GM18873 (cell line): ENCODE measurements around the gene MAP4K1.

Experiments used
- ATAC-seq: cut with Tn5 transposase; IDR thresholded peaks from one replicate; pipeline ENCODE4 v1.9.1; 2021; ENCODE audit warnings: mild to moderate bottlenecking, moderate library complexity, moderate number of reproducible peaks; ENCODE audit not compliant: unreplicated experiment, low FRiP score

Gene MAP4K1

DNA sequence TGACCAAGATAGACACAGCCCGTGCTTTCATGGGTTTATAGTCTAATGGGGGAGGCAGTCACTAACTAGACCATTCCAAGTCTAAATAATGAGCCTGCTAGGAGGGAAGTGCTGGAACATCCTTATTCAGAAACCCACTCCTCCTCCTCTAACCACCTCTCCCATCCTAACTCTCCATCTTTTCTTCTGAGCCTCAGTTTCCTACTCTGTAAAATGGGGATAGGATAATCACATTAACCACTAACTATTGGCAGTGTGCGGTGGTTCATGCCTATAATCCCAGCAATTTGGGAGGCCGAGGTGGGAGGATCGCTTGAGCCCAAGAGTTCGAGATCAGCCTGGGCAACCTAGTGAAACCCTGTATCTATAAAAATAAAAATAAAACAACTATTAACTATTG, 68.7 kb downstream of the MAP4K1 start:
- no peak for ATAC-seq

DNA sequence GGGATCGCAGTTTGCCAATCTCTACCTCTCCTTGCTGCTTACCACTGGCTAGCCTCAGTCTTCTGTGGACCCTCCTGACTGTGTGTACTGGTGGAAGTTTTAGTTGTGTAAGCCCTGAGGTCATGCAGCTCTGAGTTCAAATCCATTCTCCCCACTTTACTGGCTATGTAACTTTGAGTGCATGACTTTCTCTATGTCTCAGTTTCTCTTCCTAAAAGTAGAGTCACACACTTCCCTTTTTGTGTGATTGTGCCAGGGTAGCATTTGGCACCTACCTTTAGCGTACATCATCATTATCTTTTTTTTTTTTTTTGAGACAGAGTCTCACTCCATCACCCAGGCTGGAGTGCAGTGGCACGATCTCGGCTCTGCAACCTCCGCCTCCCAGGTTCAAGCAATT, 70.3 kb downstream of the MAP4K1 start:
- no peak for ATAC-seq

DNA sequence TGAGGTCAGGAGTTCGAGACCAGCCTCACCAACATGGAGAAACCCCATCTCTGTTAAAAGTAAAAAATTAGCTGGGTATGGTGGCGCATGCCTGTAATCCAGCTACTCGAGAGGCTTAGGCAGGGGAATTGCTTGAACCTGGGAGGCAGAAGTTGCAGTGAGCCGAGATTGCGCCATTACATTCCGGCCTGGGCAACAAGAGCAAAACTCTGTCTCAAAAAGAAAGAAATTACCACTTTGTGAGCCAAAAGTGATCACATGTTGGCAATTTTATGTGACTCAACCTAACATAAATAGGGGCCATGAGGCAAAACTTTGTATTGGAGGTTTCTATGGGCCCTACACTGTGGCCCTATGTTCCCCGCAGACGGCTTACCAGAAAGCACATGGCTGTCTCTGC, 72.2 kb downstream of the MAP4K1 start:
- no peak for ATAC-seq

DNA sequence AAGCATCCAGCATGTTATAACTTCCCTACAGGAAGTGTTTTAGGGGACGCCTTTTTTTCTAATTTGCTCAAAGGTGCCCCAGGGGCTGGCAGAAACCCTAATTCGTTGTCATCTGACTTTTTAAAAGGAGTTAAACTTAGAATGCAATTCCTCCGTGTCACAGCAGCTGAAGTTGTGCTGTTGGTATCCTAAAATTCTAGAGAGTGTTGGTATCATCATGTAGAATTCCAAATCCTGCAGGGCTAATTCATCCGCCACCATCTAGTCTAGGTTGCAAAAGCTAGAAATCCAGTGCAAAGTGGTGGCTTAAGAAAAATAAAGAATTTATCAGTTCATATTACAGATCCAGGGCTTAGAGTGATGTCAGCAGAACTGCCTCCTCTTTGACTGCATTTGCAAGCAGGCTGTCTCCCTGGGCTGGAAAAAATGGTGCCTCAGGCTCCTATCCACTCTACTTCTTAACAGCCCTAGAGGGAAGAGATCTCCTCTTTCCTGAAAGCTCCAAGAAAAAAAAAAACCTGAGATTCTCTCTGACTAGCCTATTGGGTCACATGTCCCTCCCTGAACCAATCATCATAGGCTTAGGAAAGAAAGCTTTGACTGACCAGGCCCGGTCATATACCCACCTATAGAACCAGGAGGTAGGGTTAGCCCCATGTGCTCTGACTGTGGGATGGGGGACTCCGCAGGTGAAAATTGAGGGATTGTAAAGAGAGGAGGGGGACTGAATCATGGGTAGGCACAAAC, 73.0 kb downstream of the MAP4K1 start:
- no peak for ATAC-seq

DNA sequence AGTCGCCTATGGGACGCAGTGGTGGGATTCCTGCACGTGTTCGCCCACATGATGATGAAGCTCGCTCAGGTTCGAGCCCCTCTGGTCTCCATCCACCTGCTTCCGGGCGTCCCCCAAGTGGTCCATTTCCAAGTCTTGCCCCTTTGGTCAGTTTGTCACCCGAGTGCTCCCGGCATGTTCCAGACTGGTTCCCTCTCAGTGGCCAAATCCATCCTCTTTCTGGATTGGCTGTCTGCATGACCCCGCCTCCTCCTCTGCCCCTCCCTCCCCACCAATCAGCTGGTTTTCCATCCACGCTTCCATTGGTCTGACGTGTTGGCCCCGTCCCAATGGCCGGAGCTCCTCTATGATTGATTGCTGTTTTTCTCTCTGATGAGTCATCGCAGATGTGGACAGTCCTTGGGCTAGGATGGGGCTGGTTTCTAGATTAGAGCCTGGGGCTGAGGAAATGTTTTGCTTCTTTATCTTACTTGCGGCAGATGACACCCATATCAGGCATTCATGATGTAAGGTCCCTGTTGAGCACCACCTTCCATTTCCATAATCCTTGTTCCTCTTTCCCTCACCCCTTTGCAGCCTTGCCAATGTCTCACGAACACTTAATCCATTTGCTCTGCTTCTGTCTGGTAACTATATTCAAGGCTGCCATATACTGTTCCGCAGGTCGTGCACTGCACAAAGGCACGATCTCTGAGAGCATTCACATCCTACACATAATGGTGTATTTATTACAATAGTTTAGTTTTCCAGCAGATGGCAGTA, 73.8 kb downstream of the MAP4K1 start:
- ATAC-seq, result no peak

DNA sequence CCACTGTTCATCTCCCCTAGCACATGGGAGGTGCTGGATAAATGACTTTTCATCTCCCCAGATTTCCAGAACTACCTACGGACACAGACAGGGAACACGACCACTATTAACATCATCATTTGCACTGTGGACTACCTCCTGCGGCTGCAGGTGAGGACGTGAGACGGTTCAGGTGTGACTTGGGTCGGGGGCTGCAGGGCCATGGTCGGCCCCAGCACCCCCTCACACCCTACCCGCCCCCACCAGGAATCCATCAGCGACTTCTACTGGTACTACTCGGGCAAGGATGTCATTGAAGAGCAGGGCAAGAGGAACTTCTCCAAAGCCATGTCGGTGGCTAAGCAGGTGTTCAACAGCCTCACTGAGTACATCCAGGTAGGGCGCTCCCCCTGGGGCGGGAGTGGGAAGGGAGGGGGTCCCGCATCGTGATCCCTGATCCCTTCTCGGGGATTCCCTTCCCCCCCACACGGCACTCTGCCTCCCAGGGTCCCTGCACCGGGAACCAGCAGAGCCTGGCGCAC, 74.4 kb downstream of the MAP4K1 start:
- ATAC-seq, result no peak

DNA sequence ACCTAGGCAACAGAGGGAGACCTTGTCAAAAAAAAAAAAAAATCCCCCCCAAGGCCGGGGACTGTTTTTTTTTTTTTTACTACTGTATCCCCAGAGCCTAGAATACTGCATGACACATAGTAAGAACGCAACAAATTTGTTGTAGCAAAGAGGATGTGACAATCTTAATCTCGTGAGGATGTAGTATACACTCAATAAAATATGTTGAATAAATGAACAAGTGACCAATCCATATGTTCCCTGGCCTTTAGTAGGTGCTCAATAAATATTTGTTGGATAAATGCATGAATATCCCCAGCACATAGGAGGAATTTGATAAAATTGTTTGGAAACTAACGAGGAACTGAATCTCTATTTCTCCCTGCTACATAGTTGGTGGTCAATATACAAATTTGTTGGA, 75.7 kb downstream of the MAP4K1 start:
- no peak for ATAC-seq

DNA sequence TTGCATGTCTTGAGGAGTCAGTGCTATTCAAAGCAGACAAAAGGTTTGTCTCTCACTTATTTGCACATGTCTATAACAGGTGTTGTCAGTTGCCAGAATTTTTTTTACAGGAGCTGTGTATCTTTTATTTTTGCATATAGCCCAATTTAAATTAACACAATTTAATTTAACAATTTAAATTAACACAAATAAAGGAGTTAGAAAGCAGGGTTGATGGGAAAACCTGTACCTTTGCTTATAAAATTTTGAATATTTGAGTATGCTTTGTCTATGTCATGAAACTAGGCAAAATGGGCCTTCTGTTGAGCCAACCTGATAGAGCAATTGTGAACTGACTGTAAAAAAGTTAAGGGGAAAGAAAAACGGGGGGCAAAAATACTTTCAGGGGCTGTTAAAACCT, 78.0 kb downstream of the MAP4K1 start:
- ATAC-seq, result no peak

DNA sequence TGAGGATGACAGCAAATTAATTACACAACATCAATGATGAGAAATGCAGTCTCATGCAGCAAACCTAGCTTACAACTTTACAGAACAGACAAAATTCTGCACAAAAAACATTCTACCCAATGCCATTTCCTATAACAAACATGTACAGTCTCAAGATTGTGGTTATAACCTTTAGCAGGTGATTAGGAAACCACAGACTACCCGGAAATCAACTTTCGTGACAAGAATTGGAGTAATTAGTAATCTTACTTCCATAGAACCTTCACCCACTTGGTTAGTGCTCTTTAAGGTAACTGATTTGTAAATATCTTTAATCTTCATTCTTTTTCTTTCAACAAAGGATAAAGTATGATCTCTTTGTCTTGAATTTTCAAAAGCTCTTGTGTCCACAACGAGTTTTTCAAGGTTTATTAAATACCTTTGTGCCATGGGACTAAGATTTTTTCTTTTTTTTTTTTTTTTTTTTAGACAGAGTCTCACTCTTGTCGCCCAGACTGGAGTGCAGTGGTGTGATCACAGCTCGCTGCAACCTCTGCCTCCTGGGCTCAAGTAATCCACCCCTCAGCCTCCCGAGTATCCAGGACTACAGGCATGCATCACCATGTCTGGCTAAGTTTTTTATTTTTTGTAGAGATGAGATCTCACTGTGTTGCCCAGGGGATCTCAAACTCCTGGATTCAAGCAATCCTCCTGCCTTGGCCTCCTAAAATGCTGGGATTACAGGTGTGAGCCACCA, 78.8 kb downstream of the MAP4K1 start:
- ATAC-seq, result no peak

DNA sequence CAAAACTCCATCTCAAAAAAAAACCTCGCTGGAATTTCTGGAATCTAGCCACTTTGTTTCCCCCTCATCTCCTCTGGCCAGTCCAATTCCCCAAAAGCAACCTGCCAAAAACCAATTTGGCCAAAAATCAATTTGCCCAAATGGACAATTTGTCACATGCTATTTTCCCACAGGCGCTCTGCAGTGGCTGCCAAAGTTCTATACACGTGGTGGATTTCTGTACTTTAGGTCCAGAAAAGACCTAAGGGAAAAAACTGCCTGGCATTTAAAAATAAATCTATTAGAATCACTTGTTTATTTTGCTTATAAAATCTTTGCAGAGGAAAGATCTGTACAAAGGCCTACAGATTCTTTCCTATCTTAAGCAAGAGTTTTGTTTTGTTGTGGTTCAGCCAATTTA, 79.4 kb downstream of the MAP4K1 start:
- ATAC-seq, result no peak
